GM18868 (cell line): ENCODE data around the gene NCOA1.

Experiments used
- ATAC-seq: cut with Tn5 transposase; IDR thresholded peaks from one replicate; pipeline ENCODE4 v1.9.1; 2021; ENCODE audit warnings: mild to moderate bottlenecking, moderate library complexity; ENCODE audit not compliant: unreplicated experiment

Gene NCOA1

GRCh38 chr2:24816404-24816803 is 325.4 kb downstream of the NCOA1 start:
- ATAC-seq, result no peak

DNA sequence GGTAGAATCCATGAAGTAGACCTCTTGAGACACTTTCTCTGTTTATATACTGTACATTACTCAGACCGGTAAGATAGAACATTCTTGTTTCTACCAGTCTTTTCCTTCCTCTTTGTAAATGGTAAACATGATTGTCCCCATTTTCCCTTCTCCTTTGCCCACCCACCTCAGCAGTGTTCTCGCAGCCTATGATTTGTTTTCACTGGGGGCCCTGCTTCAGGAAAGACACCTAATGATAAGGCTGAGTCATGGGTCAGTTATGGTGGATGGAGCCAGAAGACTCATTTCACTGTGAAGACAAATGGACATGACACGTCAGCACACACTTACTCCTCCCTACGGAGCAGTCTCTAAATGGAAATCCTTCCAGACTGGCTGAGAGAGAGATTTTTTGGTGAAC is 325.8 kb downstream of the NCOA1 start:
- ATAC-seq, result no peak

- no peak for ATAC-seq
Measured at GRCh38 chr2:24818721-24819167, 327.7 kb downstream of the NCOA1 start.

DNA sequence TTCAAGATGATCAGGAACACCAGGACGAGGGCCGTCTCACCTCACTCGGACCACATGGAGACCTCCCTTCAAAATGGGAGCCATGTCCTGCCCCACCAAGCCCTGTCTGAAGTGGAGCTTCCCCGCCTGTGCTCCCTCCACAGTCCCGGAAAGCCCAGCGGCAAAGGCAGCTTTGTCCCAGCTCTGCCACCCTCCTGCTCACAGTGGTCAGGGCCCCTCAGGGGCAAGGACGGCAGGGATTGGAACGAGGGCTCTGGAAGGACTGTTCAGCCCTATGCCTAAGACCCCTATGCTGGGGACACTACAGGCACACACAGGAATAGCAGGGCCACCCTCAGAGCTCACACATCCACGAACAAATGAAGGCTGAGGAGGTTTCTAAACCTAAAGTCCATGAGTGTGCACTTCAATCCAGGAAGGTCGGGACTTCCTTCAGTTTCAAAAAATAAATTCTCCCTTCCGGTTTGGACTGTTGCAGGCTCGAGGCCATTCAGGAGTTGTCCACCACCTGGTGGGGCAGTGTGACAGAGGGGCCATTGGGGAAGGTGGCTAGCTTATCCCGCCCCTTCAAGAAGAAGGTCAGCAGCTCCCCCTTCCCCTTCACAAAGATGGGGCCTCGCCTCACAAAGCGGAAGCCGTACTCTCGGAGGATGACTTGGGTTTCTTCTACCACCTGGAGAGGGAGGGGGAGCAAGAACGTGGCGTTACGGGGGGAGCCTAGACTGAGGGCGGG is 328.6 kb downstream of the NCOA1 start:
- no peak for ATAC-seq

DNA sequence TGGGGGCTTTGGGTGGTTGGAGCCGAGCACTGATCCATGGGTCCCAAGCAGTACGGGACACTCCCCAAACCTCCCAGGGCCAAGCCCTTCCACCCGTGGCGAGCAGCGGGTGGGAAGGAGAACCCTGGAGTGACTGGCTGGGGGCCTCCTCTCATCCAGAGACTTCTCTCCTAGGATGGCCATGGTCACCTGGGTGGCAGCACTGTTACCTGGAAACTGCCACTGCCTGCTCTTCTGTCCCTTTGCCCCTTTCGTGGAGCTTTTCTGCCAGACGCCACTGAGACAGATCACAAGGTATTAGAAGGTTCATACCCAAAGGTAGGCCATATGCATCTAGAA is 329.1 kb downstream of the NCOA1 start:
- no peak for ATAC-seq
